ENCODE results near the gene NT5C2.

DNA sequence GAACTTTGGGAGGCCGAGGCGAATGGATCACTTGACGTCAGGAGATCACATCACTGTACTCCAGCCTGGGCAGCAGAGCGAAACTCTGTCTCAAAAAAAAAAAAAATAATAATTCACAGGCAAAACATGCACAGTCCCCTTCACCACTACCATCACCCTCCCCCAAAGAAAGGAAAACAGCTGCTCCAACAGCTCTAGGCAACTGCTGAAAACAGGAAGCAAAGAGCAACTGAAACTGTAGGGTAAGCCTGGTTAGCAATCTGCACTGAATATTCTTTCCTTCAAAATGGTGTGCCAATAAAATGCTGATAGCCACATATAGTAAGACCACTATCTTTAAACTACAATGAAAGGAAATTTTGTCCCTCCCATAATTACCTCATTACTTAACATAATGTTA, 11.8 kb downstream of the NT5C2 start:
- no peak for TF ChIP-seq RCOR1 (IDR thresholded peaks at IDR 0.05; ENCODE audit: insufficient replicate concordance, low read length)
- TF ChIP-seq RAD21 (IDR thresholded peaks at IDR 0.05; ENCODE audit: low read length), result no peak
- TF ChIP-seq, protein P1, sequence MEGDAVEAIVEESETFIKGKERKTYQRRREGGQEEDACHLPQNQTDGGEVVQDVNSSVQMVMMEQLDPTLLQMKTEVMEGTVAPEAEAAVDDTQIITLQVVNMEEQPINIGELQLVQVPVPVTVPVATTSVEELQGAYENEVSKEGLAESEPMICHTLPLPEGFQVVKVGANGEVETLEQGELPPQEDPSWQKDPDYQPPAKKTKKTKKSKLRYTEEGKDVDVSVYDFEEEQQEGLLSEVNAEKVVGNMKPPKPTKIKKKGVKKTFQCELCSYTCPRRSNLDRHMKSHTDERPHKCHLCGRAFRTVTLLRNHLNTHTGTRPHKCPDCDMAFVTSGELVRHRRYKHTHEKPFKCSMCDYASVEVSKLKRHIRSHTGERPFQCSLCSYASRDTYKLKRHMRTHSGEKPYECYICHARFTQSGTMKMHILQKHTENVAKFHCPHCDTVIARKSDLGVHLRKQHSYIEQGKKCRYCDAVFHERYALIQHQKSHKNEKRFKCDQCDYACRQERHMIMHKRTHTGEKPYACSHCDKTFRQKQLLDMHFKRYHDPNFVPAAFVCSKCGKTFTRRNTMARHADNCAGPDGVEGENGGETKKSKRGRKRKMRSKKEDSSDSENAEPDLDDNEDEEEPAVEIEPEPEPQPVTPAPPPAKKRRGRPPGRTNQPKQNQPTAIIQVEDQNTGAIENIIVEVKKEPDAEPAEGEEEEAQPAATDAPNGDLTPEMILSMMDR (conservative IDR thresholded peaks at IDR 0.05; ENCODE audit: low read depth, low read length), result no peak
- TF ChIP-seq NFE2L2 (IDR thresholded peaks at IDR 0.05; ENCODE audit: low read depth, low read length), result no peak
- TF ChIP-seq POLR2A (IDR thresholded peaks at IDR 0.05; ENCODE audit: low read depth, low read length), result no peak
- TF ChIP-seq, protein P2, sequence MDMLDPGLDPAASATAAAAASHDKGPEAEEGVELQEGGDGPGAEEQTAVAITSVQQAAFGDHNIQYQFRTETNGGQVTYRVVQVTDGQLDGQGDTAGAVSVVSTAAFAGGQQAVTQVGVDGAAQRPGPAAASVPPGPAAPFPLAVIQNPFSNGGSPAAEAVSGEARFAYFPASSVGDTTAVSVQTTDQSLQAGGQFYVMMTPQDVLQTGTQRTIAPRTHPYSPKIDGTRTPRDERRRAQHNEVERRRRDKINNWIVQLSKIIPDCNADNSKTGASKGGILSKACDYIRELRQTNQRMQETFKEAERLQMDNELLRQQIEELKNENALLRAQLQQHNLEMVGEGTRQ (IDR thresholded peaks at IDR 0.05; ENCODE audit: low read depth, low read length), result no peak
- no peak for TF ChIP-seq RFX5 (IDR thresholded peaks at IDR 0.05; ENCODE audit: low read depth, low read length)
- TF ChIP-seq MXI1 (IDR thresholded peaks at IDR 0.05; ENCODE audit: borderline replicate concordance, low read depth, low read length), result no peak
- TF ChIP-seq CEBPB (IDR thresholded peaks at IDR 0.05; ENCODE audit: low read depth, low read length), result no peak

Data from IMR-90 (cell line).